HL-60 (cell line): ENCODE results near the gene ATP11A.

Source experiments
- DNase-seq, 2 experiments: peaks; one replicate each; pipeline ENCODE4 v3.0.0-alpha.2; 2010 to 2020; ENCODE audit warnings: low read depth in 1 of 2, low spot score in 1 of 2
- H3K27ac ChIP-seq: fragments of 250-450 bp; sonication (Bioruptor Pico); replicated peaks from 2 replicates; pipeline ENCODE4 v1.5.1; 2020; ENCODE audit warnings: mild to moderate bottlenecking, moderate library complexity
- H3K27me3 ChIP-seq: fragments of 250-450 bp; sonication (Bioruptor Pico); 2 replicates; pipeline ENCODE4 v1.5.1; 2021; ENCODE audit warnings: mild to moderate bottlenecking, moderate library complexity; ENCODE audit not compliant: insufficient read depth, poor library complexity, severe bottlenecking
- H3K4me3 ChIP-seq: replicated peaks from 2 replicates; pipeline ENCODE4 v1.5.1; 2011; ENCODE audit warnings: mild to moderate bottlenecking, control low read depth, low read length; ENCODE audit not compliant: insufficient read depth
- CTCF ChIP-seq: IDR thresholded peaks from one replicate; pipeline ENCODE4 v1.5.1; 2011; ENCODE audit warnings: low read length, control low read depth, inconsistent platforms; ENCODE audit not compliant: insufficient read depth
- GABPA ChIP-seq: IDR thresholded peaks from 2 replicates; pipeline ENCODE4 v1.6.1; 2012; ENCODE audit warnings: low read depth
- POLR2AphosphoS5 ChIP-seq: IDR thresholded peaks from 2 replicates; pipeline ENCODE4 v1.6.1; 2012; ENCODE audit warnings: low read depth
- REST ChIP-seq: IDR thresholded peaks from 2 replicates; pipeline ENCODE4 v1.6.1; 2012; ENCODE audit warnings: low read depth; ENCODE audit not compliant: insufficient replicate concordance
- SPI1 ChIP-seq: IDR thresholded peaks from 2 replicates; pipeline ENCODE4 v1.6.1; 2012; ENCODE audit warnings: low read depth, mild to moderate bottlenecking, borderline replicate concordance

ATP11A gene

GRCh38 chr13:112764028-112764427 lies 74.2 kb downstream of the ATP11A start:
- no peak for TF ChIP-seq CTCF
- TF ChIP-seq REST = no peak
- no peak for TF ChIP-seq SPI1
- TF ChIP-seq GABPA = no peak
- no peak for TF ChIP-seq POLR2AphosphoS5
- Histone ChIP-seq H3K27ac (no peak overlapping the region), H3K4me3 (no peak overlapping the region), H3K27me3 (no peaks in the 10 kb centered on the region)
- DNase-seq = no peak

GRCh38 chr13:112764864-112765561 lies 75.2 kb downstream of the ATP11A start:
- TF ChIP-seq GABPA = no peak
- no peak for TF ChIP-seq SPI1
- TF ChIP-seq POLR2AphosphoS5 = no peak
- TF ChIP-seq REST = no peak
- no peak for TF ChIP-seq CTCF
- Histone ChIP-seq H3K4me3 (no peak overlapping the region), H3K27ac (no peak overlapping the region), H3K27me3 (no peaks in the 10 kb centered on the region)
- no peak for DNase-seq

GRCh38 chr13:112765731-112766130 lies 75.9 kb downstream of the ATP11A start:
- no peak for DNase-seq
- H3K27ac ChIP-seq = no peak overlapping the region
- H3K27me3 ChIP-seq = no peaks in the 10 kb centered on the region
- H3K4me3 ChIP-seq = no peak overlapping the region
- no peak for TF ChIP-seq GABPA
- no peak for TF ChIP-seq REST
- TF ChIP-seq CTCF = no peak
- no peak for TF ChIP-seq POLR2AphosphoS5
- TF ChIP-seq SPI1 = no peak
